ENCODE data around the gene SPAG16.

DNA sequence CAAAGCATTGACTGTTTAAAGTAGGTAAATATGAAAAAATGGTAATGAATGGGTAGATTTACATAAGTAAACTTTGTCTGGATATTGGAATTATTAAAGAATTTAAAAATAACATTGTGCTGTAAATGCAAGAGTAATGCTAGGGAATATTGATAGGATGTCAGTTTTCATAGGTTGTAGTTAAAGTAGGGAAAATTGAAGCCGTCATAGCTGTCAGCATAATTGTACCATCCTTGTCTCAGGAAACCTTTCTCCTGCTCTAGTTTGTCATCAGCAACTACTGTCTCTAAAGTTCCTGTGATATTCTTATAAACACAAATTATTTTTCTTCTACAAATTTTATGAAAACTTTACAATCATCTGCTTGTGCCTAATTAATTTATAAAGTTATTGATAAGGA lies 10.1 kb upstream of the SPAG16 start:
- TF ChIP-seq POLR2A (IDR thresholded peaks at IDR 0.05; ENCODE audit: low read depth, low read length): no peak
- TF ChIP-seq POLR2AphosphoS5 (IDR thresholded peaks at IDR 0.05; ENCODE audit: low read depth, low read length): no peak
